Measurements from ENCODE around the gene RPL22L1. TPM values are rescaled to one million over a fixed set of nuclear protein-coding genes. Genes with fewer than 3 reads are reported as not detected.
A peak's percentile ranks its signal among the peaks of the same experiment; 100 is the strongest.
"Not testable (repeated sequence)": the region's sequence is repeated elsewhere in the genome, so short reads cannot be mapped to it uniquely, and the experiment has no call there.

The RPL22L1 gene
- 232 and 237 TPM in 2 replicates for total RNA-seq (2014; rRNA removed; shearing (Covaris generic))
- 177 and 181 TPM in 2 replicates for polyA plus RNA-seq (2015; cell fraction: cytosol; rRNA removed)
- polyA plus RNA-seq (2015; cell fraction: nucleus; rRNA removed), result 159 and 174 TPM in 2 replicates

- in situ Hi-C loops (cut with HindIII; ENCODE audit: low pct_unique_long_range_greater_than_20kb, low sequenced_read_pairs), result no loop called here
- peak; percentile 96 for DNase-seq (ENCODE audit: low read depth, low spot score)
Observed at GRCh38 chr3:170869645-170870593, at the start of gene RPL22L1. TSS of gene RPL22L1 (minus strand) at chr3:170870195. CDS start at chr3:170870167, 28 bp downstream.

- in situ Hi-C loops (cut with HindIII; ENCODE audit: low pct_unique_long_range_greater_than_20kb, low sequenced_read_pairs), result no loop called here
- no peak for DNase-seq (ENCODE audit: low read depth, low spot score)
Observed at GRCh38 chr3:170918715-170919114, 48.7 kb upstream of the RPL22L1 start.

- DNase-seq (ENCODE audit: low read depth, low spot score), result no peak
- in situ Hi-C loops (cut with HindIII; ENCODE audit: low pct_unique_long_range_greater_than_20kb, low sequenced_read_pairs), result no loop called here
Observed at GRCh38 chr3:170914690-170915089, 44.7 kb upstream of the RPL22L1 start.

GRCh38 chr3:170914212-170914611 is 44.2 kb upstream of the RPL22L1 start:
- in situ Hi-C loops (cut with HindIII; ENCODE audit: low pct_unique_long_range_greater_than_20kb, low sequenced_read_pairs), result no loop called here

GRCh38 chr3:170911051-170911450 is 41.1 kb upstream of the RPL22L1 start:
- in situ Hi-C loops (cut with HindIII; ENCODE audit: low pct_unique_long_range_greater_than_20kb, low sequenced_read_pairs), result no loop called here
- no peak for DNase-seq (ENCODE audit: low read depth, low spot score)

More at GRCh38 chr3:170914212-170914611, 44.2 kb upstream of the RPL22L1 start:
- DNase-seq (ENCODE audit: low read depth, low spot score), result no peak

- no peak for DNase-seq (ENCODE audit: low read depth, low spot score)
- in situ Hi-C loops (cut with HindIII; ENCODE audit: low pct_unique_long_range_greater_than_20kb, low sequenced_read_pairs), result no loop called here
Observed at GRCh38 chr3:170910542-170910941, 40.5 kb upstream of the RPL22L1 start.

GRCh38 chr3:170909129-170909903 is 39.3 kb upstream of the RPL22L1 start:
- no peak for DNase-seq (ENCODE audit: low read depth, low spot score)
- in situ Hi-C loops (cut with HindIII; ENCODE audit: low pct_unique_long_range_greater_than_20kb, low sequenced_read_pairs), result no loop called here

- in situ Hi-C loops (cut with HindIII; ENCODE audit: low pct_unique_long_range_greater_than_20kb, low sequenced_read_pairs), result no loop called here
- peak; percentile 93 for DNase-seq (ENCODE audit: low read depth, low spot score)
Observed at GRCh38 chr3:170908235-170909116, 38.5 kb upstream of the RPL22L1 start, which contains the start of gene EIF5A2. TSS of gene EIF5A2 (minus strand) at chr3:170908637. CDS start at chr3:170907806, 831 bp downstream.

GRCh38 chr3:170907637-170908234 is 37.7 kb upstream of the RPL22L1 start:
- in situ Hi-C loops (cut with HindIII; ENCODE audit: low pct_unique_long_range_greater_than_20kb, low sequenced_read_pairs), result no loop called here

GRCh38 chr3:170905862-170906261 is 35.9 kb upstream of the RPL22L1 start:
- in situ Hi-C loops (cut with HindIII; ENCODE audit: low pct_unique_long_range_greater_than_20kb, low sequenced_read_pairs), result no loop called here
- no peak for DNase-seq (ENCODE audit: low read depth, low spot score)

More at GRCh38 chr3:170907637-170908234, 37.7 kb upstream of the RPL22L1 start:
- DNase-seq (ENCODE audit: low read depth, low spot score), result peak; percentile 21

- in situ Hi-C loops (cut with HindIII; ENCODE audit: low pct_unique_long_range_greater_than_20kb, low sequenced_read_pairs), result no loop called here
- no peak for DNase-seq (ENCODE audit: low read depth, low spot score)
Observed at GRCh38 chr3:170903123-170903522, 33.1 kb upstream of the RPL22L1 start.

- DNase-seq (ENCODE audit: low read depth, low spot score), result no peak
- in situ Hi-C loops (cut with HindIII; ENCODE audit: low pct_unique_long_range_greater_than_20kb, low sequenced_read_pairs), result no loop called here
Observed at GRCh38 chr3:170899455-170899854, 29.5 kb upstream of the RPL22L1 start.

- no peak for DNase-seq (ENCODE audit: low read depth, low spot score)
- in situ Hi-C loops (cut with HindIII; ENCODE audit: low pct_unique_long_range_greater_than_20kb, low sequenced_read_pairs), result no loop called here
Observed at GRCh38 chr3:170897978-170898377, 28.0 kb upstream of the RPL22L1 start.

GRCh38 chr3:170897199-170897598 is 27.2 kb upstream of the RPL22L1 start:
- in situ Hi-C loops (cut with HindIII; ENCODE audit: low pct_unique_long_range_greater_than_20kb, low sequenced_read_pairs); DNase-seq (ENCODE audit: low read depth, low spot score): not testable (repeated sequence)

- in situ Hi-C loops (cut with HindIII; ENCODE audit: low pct_unique_long_range_greater_than_20kb, low sequenced_read_pairs), result no loop called here
- DNase-seq (ENCODE audit: low read depth, low spot score), result no peak
Observed at GRCh38 chr3:170896781-170897180, 26.8 kb upstream of the RPL22L1 start.

GRCh38 chr3:170896333-170896732 is 26.3 kb upstream of the RPL22L1 start:
- DNase-seq (ENCODE audit: low read depth, low spot score); in situ Hi-C loops (cut with HindIII; ENCODE audit: low pct_unique_long_range_greater_than_20kb, low sequenced_read_pairs): not testable (repeated sequence)

GRCh38 chr3:170893895-170894294 is 23.9 kb upstream of the RPL22L1 start:
- no peak for DNase-seq (ENCODE audit: low read depth, low spot score)
- in situ Hi-C loops (cut with HindIII; ENCODE audit: low pct_unique_long_range_greater_than_20kb, low sequenced_read_pairs), result no loop called here
